HG02840 (cell line): ENCODE measurements around the gene PRR15L.
"Not testable (repeated sequence)": the region's sequence is repeated elsewhere in the genome, so short reads cannot be mapped to it uniquely, and the experiment has no call there.

Source experiments
- ATAC-seq: cut with Tn5 transposase; IDR thresholded peaks from one replicate; pipeline ENCODE4 v1.9.1; 2021; ENCODE audit warnings: mild to moderate bottlenecking, moderate library complexity, moderate number of reproducible peaks; ENCODE audit not compliant: unreplicated experiment, low FRiP score

The PRR15L gene

GRCh38 chr17:47989159-47989558, 31.5 kb upstream of the PRR15L start:
- no peak for ATAC-seq

- ATAC-seq = not testable (repeated sequence)
Measured at GRCh38 chr17:47988445-47988844, 30.8 kb upstream of the PRR15L start.

GRCh38 chr17:47987240-47987835, 29.7 kb upstream of the PRR15L start:
- ATAC-seq = no peak

GRCh38 chr17:47986520-47986919, 28.8 kb upstream of the PRR15L start:
- ATAC-seq = no peak

GRCh38 chr17:47983492-47984223, 26.0 kb upstream of the PRR15L start:
- no peak for ATAC-seq

GRCh38 chr17:47982645-47983390, 25.1 kb upstream of the PRR15L start:
- ATAC-seq = no peak

GRCh38 chr17:47982091-47982617, 24.5 kb upstream of the PRR15L start:
- ATAC-seq = no peak

- no peak for ATAC-seq
Measured at GRCh38 chr17:47981462-47981861, 23.8 kb upstream of the PRR15L start.

- ATAC-seq = no peak
Measured at GRCh38 chr17:47980541-47980940, 22.9 kb upstream of the PRR15L start.

GRCh38 chr17:47978324-47978723, 20.6 kb upstream of the PRR15L start:
- no peak for ATAC-seq

GRCh38 chr17:47975823-47976205, 18.1 kb upstream of the PRR15L start:
- ATAC-seq = no peak

- ATAC-seq = no peak
Measured at GRCh38 chr17:47975189-47975822, 17.6 kb upstream of the PRR15L start.

- no peak for ATAC-seq
Measured at GRCh38 chr17:47973541-47973940, 15.9 kb upstream of the PRR15L start.

- peak; percentile 94 for ATAC-seq
Measured at GRCh38 chr17:47970725-47971499, 13.2 kb upstream of the PRR15L start, which contains the start of gene CDK5RAP3. TSS of gene CDK5RAP3 (plus strand) at chr17:47971113. CDS start at chr17:47971147, 34 bp downstream.

GRCh38 chr17:47969930-47970724, 12.4 kb upstream of the PRR15L start:
- no peak for ATAC-seq

- ATAC-seq = no peak
Measured at GRCh38 chr17:47968836-47969235, 11.2 kb upstream of the PRR15L start.

GRCh38 chr17:47967607-47968252, 10.0 kb upstream of the PRR15L start:
- no peak for ATAC-seq

GRCh38 chr17:47966079-47966519, 8.4 kb upstream of the PRR15L start:
- ATAC-seq = no peak

GRCh38 chr17:47964856-47965255, 7.2 kb upstream of the PRR15L start:
- no peak for ATAC-seq
